Ovary (tissue), 3 donors: ENCODE results near the gene INMT.

ENCODE experiments used
- POLR2A ChIP-seq: fragments of 450-650 bp; IDR thresholded peaks from one replicate; pipeline ENCODE4 v1.6.1; 2017; ENCODE audit warnings: antibody characterized with exemption, mild to moderate bottlenecking, moderate library complexity
- TF ChIP-seq, protein P1 (sequence below), 3 donors: fragments of 450-650 bp in 2 of 3; fragments of 200-600 bp in 1 of 3; IDR thresholded peaks; one replicate each; pipeline versions ENCODE4 v1.5.1 to v1.8.0; 2016 to 2022; ENCODE audit warnings: antibody characterized with exemption in 3 of 3, mild to moderate bottlenecking in 1 of 3
- donor health status: DM: no; HTN: no; CAD: no.

- TF ChIP-seq, protein P1, sequence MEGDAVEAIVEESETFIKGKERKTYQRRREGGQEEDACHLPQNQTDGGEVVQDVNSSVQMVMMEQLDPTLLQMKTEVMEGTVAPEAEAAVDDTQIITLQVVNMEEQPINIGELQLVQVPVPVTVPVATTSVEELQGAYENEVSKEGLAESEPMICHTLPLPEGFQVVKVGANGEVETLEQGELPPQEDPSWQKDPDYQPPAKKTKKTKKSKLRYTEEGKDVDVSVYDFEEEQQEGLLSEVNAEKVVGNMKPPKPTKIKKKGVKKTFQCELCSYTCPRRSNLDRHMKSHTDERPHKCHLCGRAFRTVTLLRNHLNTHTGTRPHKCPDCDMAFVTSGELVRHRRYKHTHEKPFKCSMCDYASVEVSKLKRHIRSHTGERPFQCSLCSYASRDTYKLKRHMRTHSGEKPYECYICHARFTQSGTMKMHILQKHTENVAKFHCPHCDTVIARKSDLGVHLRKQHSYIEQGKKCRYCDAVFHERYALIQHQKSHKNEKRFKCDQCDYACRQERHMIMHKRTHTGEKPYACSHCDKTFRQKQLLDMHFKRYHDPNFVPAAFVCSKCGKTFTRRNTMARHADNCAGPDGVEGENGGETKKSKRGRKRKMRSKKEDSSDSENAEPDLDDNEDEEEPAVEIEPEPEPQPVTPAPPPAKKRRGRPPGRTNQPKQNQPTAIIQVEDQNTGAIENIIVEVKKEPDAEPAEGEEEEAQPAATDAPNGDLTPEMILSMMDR (IDR thresholded peaks at IDR 0.05): no peak
- TF ChIP-seq POLR2A: no peak
These were observed 41.3 kb upstream of the INMT start for GRCh38 chr7:30710669-30711068.
